Stimulated activated CD8-positive, alpha-beta memory T cell treated with anti-CD3 and anti-CD28 coated beads, Interleukin-2, amount 100 ng/mL, for 1 hour (primary cell): ENCODE measurements around the gene STX17.

Experiments
- DNase-seq, 2 donors: peaks; one replicate each; pipeline ENCODE4 v3.0.0-alpha.2; 2020; ENCODE audit warnings: low read depth in 2 of 2

Gene STX17

DNA sequence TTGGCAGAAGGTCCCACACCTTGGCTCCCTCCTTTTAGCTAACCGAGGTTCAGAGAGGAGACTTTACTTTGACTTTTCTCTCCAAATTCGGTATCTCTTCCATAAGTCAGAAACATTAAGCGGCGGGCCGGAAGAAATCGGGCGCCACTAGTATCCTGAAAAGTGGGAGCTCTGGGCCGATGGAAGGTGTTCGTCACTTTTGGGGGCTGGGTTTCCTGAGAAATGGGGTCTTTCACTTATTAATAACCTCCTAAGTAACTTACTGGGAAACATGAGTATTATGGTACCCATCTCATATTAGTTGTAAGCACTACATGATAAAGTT, 716 bp downstream of the STX17 start:
- no peak for DNase-seq

DNA sequence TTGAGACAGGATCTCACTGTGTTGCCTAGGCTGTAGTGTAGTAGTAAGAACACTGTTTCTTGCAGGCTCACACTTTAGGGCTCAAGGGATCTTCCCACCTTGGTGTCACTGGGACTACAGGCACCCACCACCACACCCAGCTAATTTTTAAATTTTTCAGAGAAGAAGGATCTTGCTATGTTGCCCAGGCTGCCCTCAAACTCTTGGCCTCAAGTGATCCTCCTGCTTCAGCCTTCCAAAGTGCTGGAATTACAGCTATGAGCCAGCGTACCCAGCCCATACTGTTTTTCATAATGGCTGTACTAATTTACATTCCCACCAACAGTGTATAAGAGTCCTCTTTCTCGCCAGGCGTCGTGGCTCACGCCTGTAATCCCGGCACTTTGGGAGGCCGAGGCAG, 5.1 kb downstream of the STX17 start:
- no peak for DNase-seq

DNA sequence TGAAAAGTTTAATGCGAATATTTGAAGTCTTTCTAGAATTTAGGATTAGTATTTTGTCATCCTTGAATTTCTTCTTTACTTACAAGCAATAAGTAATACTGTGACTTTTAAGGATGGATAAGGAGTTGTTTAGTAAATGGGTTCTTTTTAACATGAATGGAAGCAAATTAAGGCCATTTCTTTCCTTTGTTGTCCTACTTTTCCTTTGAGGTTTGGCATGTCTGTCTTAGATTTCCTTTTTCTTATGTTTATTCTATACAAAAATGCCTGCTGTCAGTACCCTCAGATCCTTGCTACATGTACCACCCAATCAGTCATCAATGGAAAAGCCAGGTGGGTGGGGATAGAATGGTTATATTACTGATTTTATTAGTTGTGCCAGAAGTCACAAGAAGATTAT, 10.2 kb downstream of the STX17 start:
- DNase-seq = no peak

DNA sequence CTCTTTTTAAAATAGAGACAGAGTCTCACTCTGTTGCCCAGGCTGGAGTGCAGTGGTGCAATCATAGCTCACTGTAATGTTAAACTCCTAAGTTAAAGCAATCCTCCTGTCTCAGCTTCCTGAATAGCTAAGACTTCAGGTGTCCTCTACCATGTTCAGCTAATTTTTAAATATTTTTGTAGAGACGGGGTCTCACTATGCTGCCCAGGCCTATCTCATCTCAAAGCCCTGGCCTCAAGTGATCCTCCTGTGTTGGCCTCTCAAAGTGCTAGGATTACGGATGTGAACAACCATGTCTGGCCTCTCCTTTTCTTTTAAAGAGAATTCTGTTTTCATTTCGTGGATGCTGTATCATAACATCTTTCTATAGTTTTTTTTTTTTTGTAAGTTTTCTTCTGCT, 11.7 kb downstream of the STX17 start:
- no peak for DNase-seq

DNA sequence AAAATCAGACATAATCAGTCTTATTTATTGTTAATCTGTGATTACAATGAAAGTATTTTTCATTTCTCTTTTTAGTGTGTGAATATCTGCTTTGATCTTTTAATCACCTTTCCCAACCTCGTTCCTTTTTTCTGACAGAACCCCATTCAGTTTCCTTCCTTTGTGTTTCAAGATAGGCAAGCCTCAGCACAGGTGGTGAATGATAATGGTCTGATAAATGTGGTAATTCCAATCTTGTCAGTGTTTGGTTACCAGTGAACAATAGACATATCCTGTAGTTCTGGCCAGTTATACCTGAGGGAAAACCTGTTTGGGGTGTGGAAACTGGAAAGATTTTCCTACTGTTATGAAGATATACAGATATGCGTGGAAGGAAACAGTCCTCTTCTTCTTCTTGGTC, 13.5 kb downstream of the STX17 start:
- no peak for DNase-seq

DNA sequence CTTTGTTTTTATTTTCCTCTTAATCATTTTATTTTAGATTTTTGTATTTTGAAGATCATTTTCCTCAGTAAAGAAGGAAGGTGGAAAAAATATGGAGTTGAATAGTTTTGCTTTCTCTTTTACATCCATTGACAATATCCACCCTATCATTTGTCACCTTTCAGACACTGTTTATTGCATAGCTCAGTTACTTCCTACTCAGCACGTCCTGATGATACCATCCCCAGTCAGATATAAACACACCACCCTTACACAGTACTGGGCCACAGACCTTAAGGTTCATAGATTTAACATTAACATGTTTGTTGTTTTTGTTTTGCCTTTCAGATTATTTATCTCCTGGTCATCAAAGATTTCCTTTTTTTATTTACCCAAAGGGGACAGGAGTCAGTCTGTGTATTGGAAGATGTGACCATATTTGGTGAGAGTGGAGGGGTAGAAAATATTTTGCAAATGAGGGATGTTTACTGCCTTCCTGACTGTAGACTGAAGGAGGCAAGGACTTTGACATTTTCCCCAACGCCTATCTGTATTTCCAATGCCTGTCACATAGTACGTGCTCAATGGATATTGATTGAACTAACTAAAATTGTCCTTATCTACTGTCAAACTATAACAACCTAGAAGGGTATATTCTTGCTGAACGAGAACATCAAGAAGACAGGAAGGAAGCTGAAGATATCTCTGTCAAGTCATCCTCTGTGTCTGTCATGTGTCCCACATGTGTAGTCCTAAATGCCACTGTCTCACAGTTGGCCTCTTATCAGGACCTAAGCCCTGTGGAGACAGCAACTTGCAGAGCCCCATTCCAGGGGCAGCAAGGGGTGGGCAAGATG, 15.6 kb downstream of the STX17 start:
- no peak for DNase-seq

DNA sequence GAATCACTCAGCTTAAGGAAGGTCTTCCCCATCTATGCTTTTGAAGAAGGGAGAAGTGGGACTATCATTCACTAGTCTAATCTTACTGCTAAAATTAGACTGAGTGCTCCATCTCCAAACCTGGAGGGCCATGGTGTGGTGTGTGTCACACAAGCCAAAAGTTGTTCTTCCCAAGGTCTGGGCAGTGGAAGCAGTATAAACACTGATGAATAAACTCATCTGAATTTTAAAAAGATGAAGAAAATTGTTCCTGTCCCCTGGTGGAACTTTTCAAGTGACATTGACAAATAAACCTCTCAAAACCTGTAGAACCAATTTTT, 16.2 kb downstream of the STX17 start:
- DNase-seq = no peak

DNA sequence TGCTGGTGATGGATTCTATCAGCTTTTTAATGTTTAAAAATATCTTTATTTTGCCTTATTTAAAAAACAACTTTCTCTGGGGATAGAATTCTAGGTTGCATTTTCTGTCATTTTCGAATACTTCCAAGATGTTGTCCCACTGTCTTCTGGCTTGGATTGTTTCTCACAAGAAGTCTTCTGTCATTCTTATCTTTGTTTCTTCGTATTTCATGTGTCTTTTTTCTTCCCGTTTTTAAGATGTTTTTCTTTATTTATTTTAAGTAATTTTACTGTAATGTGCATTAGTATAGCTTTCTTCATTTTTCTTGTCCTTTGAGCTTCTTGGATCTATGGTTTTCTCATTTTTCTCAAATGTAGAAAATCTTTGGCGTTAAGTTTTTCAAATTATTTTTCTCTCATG, 19.1 kb downstream of the STX17 start:
- no peak for DNase-seq

DNA sequence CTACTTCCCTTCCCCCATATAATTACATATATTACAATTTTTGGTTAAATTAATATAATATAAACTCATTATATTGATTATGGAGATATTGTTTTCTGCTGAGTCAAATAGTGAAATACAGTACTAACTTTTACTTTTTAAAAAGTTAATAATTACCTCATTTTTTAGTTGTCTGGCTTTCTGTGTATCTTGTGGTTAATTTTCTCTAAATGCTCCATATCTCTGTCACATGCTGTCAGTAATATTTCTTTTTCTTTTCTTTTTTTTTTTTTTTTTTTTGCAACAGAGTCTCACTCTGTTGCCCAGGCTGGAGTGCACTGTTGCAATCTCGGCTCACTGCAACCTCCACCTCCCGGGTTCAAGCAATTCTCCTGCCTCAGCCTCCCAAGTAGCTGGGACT, 23.2 kb downstream of the STX17 start:
- DNase-seq = no peak

DNA sequence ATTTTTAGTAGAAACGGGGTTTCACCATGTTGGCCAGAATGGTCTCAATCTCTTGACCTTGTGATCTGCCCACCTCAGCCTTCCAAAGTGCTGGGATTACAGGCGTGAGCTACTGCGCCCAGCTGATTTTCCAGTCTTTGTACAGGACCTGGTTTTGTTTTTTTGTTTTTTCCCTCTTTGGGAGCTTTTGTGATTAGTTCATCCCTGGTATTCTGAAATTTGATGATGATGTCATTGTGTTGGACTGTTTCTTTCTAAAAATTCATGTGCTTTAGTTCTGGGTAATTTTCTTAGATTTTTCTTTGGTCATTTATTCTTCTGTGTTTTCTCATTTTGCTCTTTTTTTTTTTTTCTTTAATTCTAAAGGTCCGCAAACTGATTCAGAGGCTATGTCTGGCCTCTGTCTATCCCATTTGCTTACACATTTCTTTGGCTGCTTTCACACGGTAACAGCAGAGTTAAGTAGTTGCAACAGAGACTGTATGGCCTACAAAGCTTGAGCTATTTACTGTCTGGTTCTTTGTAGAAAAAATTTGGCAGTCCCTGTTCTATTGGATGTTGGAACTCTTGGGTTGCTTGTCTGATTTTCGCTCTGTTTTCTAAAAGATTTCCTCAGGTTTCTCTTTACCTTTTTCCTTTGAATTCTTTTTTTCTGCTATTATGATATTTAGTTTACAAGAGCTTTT, 24.8 kb downstream of the STX17 start:
- no peak for DNase-seq

DNA sequence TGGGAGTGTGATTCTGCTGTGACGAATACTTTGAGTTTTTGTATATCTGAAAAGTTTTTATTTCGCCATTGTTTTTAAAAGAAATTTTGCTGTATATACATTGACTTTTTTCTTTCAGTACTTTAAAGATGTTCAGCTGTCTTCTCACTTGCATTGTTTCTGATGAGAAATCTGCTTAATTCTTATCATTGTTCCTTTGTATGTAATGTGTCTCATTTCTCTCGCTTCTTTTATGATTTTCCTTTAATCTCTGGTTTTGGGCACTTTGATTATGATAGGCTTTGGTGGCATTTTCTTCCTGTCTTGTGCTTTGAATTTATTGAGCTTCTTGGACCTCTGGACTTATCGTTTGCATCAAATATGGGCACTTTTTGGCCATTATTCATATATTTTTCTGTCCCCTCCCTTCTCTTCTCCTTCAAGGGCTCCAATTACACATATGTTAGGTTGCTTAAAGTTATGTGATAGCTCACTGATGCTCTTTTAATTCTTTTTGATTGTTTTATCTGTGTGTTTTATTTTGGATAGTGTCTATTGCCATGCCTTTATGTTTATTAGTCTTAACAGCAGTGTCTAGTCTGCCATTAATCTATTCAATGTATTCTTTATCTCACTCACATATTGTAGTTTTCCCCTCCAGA, 30.6 kb downstream of the STX17 start:
- DNase-seq = no peak

DNA sequence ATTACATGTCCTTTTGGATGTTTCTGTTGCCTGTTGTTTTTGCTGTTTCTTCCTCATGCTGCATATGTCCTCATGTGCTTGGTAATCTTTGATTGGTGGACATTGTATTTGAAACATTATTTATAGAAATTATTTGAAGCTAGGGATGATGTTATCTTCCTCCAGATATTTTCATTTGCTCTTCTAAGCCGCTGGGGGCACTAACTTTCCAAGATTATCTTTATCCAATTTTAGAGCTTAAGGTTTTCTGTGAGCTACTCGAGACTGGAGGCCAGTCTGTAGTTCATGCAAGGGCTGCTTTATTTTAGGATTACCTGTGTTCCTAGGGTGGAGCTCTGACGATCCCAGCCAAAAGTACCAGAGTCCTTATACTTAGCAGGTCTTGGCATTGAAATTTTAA, 40.9 kb downstream of the STX17 start:
- no peak for DNase-seq

DNA sequence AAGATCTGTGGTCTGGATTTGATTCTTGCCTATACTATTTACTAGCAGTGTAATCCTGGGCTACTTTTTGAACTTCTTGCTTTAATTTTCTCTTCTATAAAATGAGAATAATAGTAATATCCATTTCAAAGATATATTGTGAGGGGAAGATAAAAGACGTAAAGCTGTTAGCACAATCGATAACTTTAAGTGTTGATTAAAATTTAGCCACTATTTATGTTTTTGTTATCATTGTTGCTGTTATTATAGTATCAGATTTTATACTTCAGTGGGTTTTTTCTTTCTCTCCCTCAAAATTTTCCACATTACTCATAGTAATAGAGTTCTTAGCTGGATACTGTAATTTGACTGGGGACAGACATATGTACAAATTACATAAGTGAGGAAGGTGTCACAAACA, 42.0 kb downstream of the STX17 start:
- no peak for DNase-seq

DNA sequence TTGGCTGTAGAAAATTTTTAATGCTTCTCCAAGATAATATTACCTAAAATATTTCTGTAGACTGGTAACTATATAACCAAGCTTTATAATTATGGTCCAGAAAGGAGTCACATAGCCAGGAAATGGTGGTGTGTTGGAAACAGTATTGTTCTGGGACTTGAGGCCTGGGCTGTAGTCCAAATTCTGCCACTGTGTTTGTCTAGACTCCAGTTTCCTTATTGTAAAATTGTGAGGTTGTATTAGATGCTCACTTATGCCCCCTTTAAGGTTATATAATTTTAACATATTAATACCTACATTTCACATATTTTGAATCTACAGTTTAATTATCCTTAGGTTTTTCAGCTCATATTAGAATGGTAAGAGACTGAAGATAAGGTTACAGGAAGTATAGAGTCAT, 42.4 kb downstream of the STX17 start:
- no peak for DNase-seq

DNA sequence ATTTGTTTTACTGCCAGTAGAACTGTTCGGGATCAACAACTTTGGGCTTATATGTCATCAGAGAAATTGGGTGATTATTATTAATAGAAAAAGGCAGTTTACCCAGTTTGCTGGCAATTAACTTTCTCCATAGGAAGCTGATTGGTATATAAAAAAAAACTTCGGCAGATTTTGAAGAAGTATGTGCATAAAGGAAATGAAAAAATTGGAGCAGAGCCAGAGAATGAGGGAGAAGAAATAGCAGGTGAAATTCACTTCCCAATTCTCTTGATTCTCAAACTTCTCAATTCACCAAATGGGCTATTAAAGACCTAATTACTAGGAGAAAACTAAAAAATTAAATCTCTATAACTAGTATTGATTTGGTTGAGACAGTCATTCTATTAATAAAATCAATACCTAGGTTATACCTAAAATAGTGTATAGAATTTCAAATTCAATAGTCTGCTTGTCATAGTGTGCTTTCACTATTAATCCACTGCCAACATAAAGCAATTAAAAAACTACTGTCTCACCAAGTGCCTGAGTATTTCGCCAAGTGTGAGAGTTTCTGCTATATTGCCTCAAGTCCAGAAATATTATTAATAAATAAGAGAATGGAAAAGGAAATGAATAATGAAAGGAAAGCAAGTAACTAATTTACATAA, 47.5 kb downstream of the STX17 start:
- no peak for DNase-seq

DNA sequence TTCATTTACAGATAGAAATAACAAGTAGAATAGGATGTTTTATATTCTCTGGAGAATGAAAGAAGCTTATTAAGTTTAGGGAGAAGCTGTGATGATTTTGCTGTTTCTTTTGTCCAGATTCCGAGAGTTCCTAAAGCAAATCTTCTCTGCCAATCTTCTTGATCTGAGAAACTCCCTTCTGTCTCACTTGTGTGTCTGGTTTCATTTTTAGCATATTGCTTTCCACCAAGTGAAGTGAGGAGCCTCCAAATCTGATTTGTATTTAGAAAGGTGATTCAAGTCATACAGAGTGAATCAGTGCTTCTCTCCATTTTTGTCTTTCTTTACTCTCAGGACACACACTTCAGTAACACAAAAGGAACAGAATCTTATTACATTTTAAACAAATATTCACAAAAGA, 48.4 kb downstream of the STX17 start:
- no peak for DNase-seq

DNA sequence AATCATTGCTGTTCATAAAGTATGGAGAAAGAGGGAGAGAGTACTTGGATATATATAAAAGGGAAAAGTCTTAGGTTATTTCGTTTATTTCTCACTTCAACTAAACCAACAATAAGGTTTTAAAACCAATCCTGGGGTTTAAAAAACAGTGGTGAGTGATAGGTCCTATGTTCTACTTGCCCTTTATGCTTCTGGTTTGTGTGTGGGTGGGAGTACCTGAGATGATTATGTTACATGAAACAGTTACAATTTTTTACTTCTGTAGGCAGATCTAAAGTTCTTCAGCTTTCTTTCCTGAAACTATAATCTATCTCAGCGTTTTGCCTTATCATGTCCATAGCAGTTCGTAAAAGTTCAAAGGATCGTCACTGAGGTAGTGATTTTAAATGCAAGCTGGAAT, 49.2 kb downstream of the STX17 start:
- no peak for DNase-seq

DNA sequence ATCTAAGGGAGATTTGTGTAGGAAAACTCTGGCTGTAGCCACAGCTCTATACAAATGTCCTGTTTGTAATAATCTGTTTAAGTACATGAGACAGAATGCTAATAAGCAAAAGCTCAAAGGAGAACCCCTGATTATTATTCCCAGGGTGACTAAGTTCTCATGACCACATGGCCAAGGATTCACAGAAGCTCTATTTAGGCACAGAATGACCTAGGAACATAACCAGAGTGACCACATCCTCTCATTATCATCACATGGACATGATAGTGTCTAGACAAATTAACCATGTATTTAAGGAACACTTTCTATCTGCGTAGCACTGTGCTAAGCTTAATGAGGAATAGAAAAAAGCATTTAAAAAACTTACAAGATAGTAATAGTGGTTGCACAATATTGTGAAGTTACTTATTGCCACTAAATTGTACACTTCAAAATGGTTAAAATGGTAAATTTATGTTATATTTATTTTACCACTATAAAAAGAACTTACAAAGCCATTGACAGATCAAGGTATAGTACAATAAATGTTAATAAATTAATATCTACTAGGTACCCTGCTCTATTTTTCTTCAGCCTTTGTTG, 56.3 kb downstream of the STX17 start:
- no peak for DNase-seq

DNA sequence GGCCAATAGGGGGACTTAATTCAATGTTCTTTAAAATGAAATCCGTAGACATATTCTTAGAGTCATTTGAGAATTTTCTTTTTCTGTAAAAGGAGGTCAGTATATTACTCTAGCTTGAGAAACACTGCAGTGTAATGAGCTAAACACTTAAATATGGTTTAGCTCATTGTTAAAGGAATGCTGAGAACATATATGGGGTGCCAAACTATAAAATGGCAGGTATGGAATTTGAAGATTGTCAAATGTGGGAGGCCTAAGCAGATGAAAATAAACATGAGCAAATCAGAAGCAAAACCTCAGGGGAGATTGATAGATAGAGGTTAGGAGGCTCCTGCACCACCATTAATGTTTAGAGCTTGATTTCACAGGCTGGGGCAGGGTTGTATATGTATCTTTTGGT, 57.9 kb downstream of the STX17 start:
- no peak for DNase-seq

DNA sequence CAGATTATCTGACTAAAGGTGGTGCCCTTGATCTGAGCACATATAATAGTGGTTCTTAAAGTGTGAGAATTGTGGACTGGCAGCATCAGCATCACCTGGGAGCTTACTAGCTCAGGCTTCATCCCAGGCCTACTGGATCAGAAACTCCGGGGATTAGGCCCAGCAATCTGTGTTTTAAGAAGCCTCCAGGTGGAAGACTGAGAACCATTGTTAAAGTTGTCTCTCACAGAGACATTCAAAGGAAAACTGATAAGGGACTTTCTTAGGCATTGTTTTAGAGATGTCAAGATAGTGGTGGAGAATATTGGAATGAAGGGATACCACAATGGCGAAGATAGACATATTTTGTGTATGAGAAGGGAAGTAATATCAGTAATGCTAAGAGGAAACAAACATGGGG, 59.5 kb downstream of the STX17 start:
- DNase-seq = no peak

DNA sequence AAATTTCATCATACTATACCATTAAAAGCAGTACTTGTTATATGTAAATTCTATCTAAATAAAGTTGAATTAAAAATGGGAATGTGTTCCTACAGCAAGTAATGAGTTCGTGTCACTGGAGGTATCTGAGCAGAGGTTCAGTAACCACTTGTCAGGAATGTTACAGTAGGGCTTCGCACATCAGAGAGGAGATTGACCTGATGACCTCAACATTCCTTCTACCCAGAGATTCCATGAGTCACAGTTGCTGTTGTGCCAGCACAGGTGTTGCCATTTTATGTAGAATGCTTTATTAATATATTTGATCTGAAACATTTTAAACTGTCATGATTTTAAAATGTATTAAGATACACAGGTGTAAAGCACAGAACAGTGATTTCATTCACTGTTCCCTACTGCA, 60.3 kb downstream of the STX17 start:
- no peak for DNase-seq

DNA sequence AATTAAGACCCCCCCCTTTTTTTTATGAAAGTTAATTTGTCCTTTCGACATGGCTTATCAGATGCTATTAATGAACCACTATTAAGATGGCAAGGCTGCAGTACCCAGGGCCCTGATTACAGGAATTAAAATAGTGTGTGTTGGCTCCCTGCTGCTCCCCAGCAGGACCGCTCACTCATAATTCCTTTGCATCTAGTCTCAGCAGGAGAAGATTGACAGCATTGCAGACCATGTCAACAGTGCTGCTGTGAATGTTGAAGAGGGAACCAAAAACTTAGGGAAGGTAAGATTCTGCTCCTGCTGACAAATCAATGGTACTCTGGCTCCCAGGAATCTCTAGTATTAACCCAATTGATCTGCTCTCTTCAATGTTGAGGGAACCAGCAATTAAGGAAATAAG, 61.0 kb downstream of the STX17 start:
- no peak for DNase-seq

DNA sequence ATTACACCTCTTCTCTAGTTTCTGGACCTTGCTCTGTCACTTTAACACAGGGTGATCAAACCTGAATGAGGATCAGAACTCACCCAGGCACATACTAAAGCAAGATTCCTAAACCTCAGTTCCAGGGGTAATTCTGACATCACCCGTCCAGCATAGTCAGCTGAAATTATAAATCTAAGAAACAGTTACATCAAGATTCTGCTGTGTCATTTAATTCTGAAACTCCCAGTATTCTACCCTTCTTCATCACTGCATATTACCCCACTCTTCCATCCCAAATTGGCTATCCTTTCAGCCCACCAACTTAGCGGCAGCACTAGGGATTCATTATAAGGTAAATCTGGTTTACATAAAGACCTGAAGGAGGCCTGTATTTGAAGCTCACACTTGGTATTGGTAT, 64.0 kb downstream of the STX17 start:
- no peak for DNase-seq
